ENCODE results near the gene TTLL5.

DNA sequence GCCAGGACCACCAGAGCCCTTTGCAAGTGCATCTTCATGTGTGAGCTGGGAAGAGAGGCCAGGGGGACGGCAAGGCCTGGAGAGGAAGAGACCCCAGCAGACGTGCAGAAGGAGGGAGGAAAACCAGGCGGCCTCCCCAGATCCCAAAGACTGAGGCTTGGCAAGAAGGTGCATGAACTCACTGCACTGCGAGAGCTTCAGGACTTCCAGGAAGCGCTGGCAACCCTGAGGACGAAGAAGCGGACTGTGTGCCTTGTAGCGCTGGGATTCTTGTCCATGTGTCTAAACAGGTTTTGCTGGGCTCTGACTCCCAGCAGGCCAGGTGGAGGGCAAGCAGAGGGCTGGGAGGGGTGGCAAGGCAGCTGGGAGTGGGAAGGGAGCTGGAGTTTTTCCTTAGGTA lies 319.8 kb downstream of the TTLL5 start:
- no peak for TF ChIP-seq POLR2A (IDR thresholded peaks at IDR 0.05)
- no peak for TF ChIP-seq CTCF (IDR thresholded peaks at IDR 0.05)
